ENCODE measurements around the gene IFITM10.

The IFITM10 gene

GRCh38 chr11:1740786-1741530 is 9.4 kb downstream of the IFITM10 start:
- no peak for DNase-seq (ENCODE audit: low read depth in 3 of 3)

- no peak for DNase-seq (ENCODE audit: low read depth in 3 of 3)
Measured at GRCh38 chr11:1739576-1739975, 10.8 kb downstream of the IFITM10 start.

GRCh38 chr11:1738380-1738779 is 12.0 kb downstream of the IFITM10 start:
- no peak for DNase-seq (ENCODE audit: low read depth in 3 of 3)

- DNase-seq (ENCODE audit: low read depth in 3 of 3): no peak
Measured at GRCh38 chr11:1737080-1737757, 13.2 kb downstream of the IFITM10 start.

GRCh38 chr11:1736447-1736992 is 13.9 kb downstream of the IFITM10 start:
- DNase-seq (ENCODE audit: low read depth in 3 of 3): no peak

- no peak for DNase-seq (ENCODE audit: low read depth in 3 of 3)
Measured at GRCh38 chr11:1735271-1735670, 15.1 kb downstream of the IFITM10 start.

- no peak for DNase-seq (ENCODE audit: low read depth in 3 of 3)
Measured at GRCh38 chr11:1734641-1735081, 15.7 kb downstream of the IFITM10 start.

- no peak for DNase-seq (ENCODE audit: low read depth in 3 of 3)
Measured at GRCh38 chr11:1733716-1734640, 16.4 kb downstream of the IFITM10 start.

GRCh38 chr11:1733009-1733715 is 17.2 kb downstream of the IFITM10 start:
- no peak for DNase-seq (ENCODE audit: low read depth in 3 of 3)

- no peak for DNase-seq (ENCODE audit: low read depth in 3 of 3)
Measured at GRCh38 chr11:1732418-1733008, 17.9 kb downstream of the IFITM10 start.

GRCh38 chr11:1731451-1732059 is 18.8 kb downstream of the IFITM10 start:
- no peak for DNase-seq (ENCODE audit: low read depth in 3 of 3)

- DNase-seq (ENCODE audit: low read depth in 3 of 3): no peak
Measured at GRCh38 chr11:1730059-1730629, 20.3 kb downstream of the IFITM10 start.

- DNase-seq (ENCODE audit: low read depth in 3 of 3): no peak
Measured at GRCh38 chr11:1729692-1730011, 20.7 kb downstream of the IFITM10 start.

GRCh38 chr11:1728931-1729691 is 21.3 kb downstream of the IFITM10 start:
- no peak for DNase-seq (ENCODE audit: low read depth in 3 of 3)

- DNase-seq (ENCODE audit: low read depth in 3 of 3): no peak
Measured at GRCh38 chr11:1728301-1728700, 22.1 kb downstream of the IFITM10 start.

GRCh38 chr11:1727861-1728260 is 22.5 kb downstream of the IFITM10 start:
- DNase-seq (ENCODE audit: low read depth in 3 of 3): no peak

- DNase-seq (ENCODE audit: low read depth in 3 of 3): no peak
Measured at GRCh38 chr11:1727096-1727690, 23.2 kb downstream of the IFITM10 start.

GRCh38 chr11:1719781-1720180 is 30.6 kb downstream of the IFITM10 start:
- DNase-seq (ENCODE audit: low read depth in 3 of 3): no peak

- DNase-seq (ENCODE audit: low read depth in 3 of 3): no peak
Measured at GRCh38 chr11:1718326-1718725, 32.1 kb downstream of the IFITM10 start.

All from stimulated activated CD4-positive, alpha-beta T cell treated with anti-CD3 and anti-CD28 coated beads, TNF-alpha, amount 100 ng/mL, for 48 hours (primary cell).